ENCODE data around the gene LYSMD2. TPM values are rescaled to one million over a fixed set of nuclear protein-coding genes. Genes with fewer than 3 reads are reported as not detected.

LYSMD2 gene
- total RNA-seq, 1 donor from 2014 or later = 4.7 TPM

Other genes with a start within 250 kb of the LYSMD2 start
- gene DMXL2, start 114.9 kb downstream of the LYSMD2 start, total RNA-seq = 40.0 TPM
- 0.51 TPM for gene SCG3, start 56.2 kb downstream of the LYSMD2 start, total RNA-seq
- gene TMOD2, start 13.9 kb upstream of the LYSMD2 start, total RNA-seq = 14.5 TPM
- 24.5 TPM for gene TMOD3, start 92.0 kb upstream of the LYSMD2 start, total RNA-seq
- gene LEO1, start 234.1 kb upstream of the LYSMD2 start, total RNA-seq = 34.3 TPM